ENCODE measurements around the gene NDUFA7.

- no peak for TF ChIP-seq CTCF (IDR thresholded peaks at IDR 0.05)
- TF ChIP-seq POLR2A (IDR thresholded peaks at IDR 0.05), result no peak
- no peak for TF ChIP-seq POLR2AphosphoS5 (IDR thresholded peaks at IDR 0.05)
These were observed 51.5 kb downstream of the NDUFA7 start for GRCh38 chr19:8269724-8270123.
